Activated CD8-positive, alpha-beta memory T cell treated with anti-CD3 and anti-CD28 coated beads for 24 hours (primary cell): ENCODE results near the gene GLP2R.

Source experiments
- DNase-seq: peaks from one replicate; pipeline ENCODE4 v3.0.0-alpha.2; 2020

Gene GLP2R

DNA sequence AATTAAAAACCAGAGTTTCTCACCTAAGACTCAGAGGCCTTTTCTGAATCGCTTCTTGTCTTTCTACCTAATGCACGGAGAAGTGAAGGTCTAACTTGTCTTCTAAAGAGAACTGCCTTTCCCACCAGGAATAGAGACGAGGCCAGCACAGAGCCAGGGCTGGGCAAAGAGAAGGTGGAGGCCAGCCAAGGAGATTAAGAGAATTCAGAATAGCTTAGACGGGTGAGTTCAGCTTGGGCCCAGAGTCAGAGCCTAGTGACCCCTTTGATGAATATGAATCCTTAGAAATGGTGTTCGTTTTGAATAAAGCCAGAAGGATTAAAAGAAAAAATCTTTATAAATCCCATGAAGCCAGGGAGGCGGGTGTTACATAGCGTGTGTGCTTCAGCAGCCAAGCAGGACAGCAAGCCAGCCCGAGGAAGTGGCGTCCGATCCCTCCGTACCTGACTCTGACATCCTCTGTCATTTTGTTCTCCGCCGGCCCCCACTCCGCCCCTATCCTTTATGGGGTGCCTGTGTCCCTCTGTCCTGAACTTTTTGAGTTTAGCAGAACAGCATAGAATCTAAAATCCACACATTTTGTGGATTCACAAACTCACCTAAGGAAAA lies 11.3 kb upstream of the GLP2R start:
- DNase-seq, result no peak

DNA sequence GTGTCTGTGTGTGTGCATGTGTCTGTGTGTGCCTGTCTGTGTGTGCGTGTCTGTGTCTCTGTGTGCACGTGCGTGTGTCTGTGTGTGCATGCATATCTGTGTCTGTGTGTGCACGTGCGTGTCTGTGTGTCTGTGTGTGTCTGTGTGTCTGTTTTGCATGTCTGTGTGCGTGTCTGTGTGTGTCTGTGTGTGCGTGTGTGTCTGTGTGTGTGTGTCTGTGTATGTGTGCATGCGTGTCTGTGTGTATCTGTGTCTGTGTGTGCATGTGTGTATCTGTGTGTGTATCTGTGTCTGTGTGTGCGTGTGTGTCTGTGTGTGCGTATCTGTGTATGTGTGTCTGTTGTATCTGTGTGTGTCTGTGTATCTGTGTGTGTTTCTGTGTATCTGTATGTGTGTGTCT lies 9.3 kb upstream of the GLP2R start:
- DNase-seq, result no peak

DNA sequence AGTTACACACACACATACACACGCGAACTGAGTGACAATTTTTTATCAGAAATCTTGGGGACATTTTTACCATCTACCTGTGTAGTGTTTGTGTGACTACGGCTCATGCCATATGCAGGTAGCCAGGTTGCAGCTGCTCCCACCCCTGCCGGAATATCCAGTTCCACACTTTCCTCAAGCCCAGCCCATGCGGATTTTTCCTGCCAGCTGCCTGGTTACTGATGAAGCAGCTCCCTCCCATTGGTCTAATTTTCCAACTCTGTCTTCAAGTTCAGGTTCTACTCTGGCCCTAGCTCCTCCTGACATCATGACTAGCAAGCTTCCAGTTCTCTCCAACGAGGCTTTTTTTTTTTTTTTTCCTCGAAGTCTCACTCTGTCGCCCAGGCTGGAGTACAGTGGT lies 8.6 kb upstream of the GLP2R start:
- no peak for DNase-seq

DNA sequence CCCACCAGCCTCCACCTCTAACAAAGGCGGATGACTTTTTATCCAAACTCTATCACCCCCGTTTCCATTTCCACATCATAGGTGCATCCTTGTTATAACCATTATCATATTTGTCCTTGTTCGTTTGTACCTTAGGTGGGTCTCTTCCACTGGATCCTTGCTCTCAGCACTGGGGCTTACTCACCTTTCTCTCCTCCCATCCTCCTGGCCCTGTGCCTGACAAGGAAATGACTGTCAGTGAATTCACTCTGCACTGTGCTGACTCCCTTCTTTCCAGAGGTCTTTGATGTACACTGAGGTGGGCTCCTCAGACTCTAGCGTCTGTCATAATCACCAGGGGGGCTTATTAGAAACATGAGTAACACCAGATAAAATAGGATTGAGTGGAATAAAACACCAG lies 7.0 kb upstream of the GLP2R start:
- no peak for DNase-seq

DNA sequence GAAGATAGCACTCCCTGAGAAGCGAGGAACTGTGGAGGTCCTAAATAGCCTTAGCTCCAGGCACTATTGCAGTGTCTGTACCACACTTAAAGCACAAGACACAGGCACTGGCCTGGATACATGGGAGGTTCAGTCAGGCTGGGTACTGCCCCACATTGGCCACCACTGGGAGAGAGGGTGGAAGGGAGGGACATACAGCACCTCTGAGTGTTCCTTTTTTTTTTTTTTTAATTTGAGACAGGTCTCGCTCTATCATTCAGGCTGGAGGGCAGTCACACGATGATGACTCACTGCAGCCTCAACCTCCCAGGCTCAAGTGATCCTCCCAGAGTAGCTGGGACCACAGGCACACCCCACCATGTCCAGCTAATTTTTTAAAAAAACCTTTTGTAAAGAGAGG lies 5.3 kb upstream of the GLP2R start:
- DNase-seq, result no peak

- no peak for DNase-seq
Measured at GRCh38 chr17:9821921-9822320, 3.8 kb upstream of the GLP2R start, which contains the start of gene GSG1L2. GSG1L2 (minus strand) TSS chr17:9822079; CDS start chr17:9822071, 8 bp downstream.

- no peak for DNase-seq
Measured at GRCh38 chr17:9824094-9824493, 1.6 kb upstream of the GLP2R start.

DNA sequence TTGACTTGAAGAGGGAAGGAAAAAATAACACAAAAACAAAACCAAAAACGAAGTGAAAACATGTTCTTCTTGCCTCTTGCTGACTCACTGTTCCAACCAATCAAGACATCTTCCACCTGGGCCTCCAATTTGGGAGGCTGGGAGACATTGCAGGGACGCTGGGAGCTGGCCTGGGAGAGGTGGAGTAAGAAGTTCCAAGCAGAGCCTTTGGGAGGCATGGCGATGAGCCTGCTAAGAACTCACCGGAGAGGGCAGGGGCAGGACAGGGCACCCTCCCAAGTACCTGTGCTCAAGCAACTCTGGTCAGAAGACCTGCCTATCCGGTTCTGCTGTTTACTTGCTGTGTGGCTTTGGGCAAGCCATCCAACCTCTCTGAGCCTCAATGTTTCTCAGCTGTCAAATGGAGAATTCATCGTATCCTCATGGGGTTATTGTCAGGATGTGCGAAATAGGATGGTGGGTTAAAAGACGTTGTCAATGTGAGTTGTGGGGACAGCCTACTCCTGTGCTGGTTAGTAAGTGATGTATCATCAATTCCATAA lies 856 bp upstream of the GLP2R start:
- no peak for DNase-seq

DNA sequence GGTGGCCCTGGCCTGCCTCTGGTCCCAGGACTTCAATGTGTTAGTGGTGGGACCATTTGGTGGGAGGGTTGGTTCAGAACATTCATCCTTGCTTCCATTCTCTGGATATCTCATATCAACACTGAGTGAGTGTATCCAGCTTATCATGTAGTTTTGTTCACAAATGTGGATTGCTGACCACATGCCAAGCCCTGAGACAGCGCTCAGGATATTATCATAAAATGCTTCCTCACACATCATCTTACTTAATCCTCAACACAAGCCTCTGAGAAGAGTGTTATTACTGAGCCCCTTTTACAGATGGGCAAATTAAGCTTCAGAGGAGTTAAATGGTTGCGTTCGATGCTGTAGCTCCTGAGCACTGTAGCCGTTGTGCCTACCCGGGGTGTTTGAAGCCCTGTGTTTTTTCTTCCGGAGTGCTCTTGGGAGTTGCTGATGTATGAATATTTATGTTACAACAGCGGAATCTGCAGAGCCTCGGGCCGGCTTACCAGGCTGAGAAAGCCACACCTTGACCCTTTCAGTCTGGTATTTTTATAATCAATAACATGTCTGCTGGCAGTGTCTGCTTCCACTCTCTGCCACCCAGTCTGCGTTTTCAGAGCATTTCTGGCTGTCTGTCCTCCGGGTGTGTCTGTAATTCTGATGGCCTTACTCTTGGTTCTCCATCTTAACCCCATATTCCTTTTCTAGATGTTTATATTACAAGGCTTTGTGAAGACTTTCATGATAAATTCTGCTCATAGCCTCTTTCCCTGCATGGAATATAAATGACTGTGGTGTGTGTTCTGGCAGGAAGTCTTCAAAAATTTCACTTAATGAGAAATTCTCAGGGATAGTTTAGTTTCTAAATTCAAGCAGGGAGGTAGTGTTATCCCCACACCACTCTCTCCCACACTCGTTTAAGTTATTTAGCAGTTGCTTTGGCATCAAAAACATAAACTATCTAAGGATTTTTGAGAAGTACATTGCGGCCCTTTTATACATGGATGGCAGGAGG lies 2.9 kb downstream of the GLP2R start:
- no peak for DNase-seq

DNA sequence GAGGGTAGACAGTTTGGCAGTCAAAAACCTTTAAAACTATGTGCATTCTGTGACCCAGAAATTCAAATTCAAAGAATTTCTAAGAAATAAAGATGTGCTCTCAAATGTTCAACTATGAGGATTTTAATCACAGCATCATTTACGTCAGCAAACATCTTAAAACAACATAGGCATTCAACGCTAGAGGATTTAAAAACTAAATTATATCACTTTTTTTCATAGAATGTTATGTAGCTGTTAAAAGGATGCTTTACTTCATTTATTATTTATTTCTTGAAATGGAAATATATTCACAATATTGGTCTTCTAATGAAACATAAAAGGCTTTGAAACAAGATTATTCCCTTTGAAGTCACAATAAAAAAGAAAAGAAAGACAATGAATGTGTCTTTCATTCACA lies 3.6 kb downstream of the GLP2R start:
- DNase-seq, result no peak

GRCh38 chr17:9830711-9831110 lies 5.0 kb downstream of the GLP2R start:
- DNase-seq, result no peak

GRCh38 chr17:9833922-9834321 lies 8.2 kb downstream of the GLP2R start:
- no peak for DNase-seq

GRCh38 chr17:9837551-9838471 lies 12.1 kb downstream of the GLP2R start:
- DNase-seq, result no peak

DNA sequence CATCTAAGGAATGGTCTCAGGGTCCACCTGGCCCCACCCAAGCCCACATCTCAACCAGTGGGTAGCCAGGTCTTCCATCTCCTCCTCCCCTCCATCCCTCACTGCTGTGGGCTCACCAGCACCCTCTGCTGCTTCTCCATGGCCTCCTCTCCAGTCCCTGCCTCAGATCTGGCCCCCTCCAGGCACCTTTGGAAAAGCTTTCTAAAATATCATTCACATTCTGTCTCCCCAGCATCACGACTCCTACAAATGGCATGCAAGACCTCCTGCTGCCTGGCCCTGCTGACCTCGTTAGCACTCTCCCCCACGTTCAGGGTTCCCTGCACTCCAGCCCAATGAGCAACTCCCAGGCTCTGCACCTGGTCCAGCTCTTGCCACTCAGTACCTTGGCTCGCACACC lies 13.7 kb downstream of the GLP2R start:
- DNase-seq, result no peak

GRCh38 chr17:9842057-9842758 lies 16.5 kb downstream of the GLP2R start:
- no peak for DNase-seq

DNA sequence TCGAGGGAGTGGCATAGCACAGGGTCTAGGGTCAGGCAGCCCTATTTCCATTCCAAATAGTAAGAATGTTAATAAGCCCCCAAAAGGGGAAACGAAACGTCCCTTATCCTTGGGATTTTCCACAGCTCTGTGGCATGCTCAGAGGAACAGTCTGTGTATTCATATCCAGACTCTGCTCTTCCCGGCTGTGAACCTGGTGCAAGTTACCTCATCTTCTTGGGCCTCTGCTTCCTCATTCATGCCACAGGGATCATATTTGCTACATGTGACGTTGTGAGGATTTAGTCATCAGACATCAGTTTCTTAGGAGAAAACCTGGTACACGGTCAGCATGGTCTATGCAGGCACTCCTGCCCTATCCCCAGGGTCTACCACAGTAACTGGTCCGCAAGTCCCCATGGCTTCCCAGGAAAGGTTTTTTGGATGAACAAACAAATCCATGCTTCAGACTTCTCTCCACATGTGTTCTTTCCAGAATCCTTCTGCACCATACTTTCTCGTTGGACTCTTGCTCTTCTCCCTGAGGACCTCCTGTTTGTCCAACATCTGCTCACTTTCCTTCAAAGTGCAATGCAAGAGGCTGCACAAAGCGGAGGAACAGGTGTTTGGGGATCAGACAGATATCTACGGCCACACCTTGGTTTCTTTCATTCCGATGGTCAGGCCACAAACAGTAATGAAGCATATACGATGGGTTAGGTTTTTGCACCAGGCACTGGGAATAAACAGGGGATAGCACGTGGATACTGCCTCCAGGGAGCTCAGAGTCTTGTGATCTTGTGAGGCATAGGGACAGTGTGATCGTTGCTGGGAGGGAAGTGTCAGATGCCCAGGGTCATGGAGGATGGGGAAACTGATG lies 17.7 kb downstream of the GLP2R start:
- no peak for DNase-seq

- no peak for DNase-seq
Measured at GRCh38 chr17:9844153-9844552, 18.4 kb downstream of the GLP2R start.

GRCh38 chr17:9845306-9845705 lies 19.6 kb downstream of the GLP2R start:
- no peak for DNase-seq

DNA sequence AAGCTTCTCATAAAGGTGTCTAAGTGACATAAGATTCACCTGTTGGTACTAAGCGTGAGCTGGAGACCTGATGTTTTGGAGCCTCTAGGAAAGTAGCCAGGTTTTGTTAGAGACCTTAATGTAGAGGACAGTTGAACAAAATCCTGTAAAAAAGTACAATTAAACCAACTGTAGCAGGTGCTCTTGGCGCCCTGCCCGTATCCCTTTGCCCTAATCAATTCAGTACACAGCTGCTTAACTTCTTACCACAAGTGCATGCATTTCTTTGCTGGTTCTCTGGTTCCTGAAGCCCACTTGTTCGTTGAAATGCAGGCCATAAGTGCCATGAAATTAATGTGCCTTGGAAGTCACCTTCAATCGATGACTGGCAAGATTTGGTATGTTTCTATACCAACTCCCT lies 24.4 kb downstream of the GLP2R start:
- DNase-seq, result no peak

DNA sequence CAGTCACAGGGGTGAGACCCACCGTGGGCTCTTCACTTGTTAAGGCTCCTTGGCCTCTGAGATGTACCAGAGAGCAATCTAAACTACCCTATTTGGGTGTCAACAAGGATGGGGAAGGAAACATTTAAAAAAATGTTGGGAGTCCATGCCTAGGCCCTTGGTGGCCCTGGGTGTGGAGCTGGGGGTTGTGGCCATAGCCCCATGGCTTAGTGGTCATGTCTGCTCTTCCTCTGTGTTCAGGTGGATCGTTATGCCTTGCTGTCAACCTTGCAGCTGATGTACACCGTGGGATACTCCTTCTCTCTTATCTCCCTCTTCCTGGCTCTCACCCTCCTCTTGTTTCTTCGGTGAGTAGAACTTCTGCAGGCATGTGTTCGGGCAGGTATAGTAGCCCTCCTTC lies 28.5 kb downstream of the GLP2R start:
- no peak for DNase-seq

DNA sequence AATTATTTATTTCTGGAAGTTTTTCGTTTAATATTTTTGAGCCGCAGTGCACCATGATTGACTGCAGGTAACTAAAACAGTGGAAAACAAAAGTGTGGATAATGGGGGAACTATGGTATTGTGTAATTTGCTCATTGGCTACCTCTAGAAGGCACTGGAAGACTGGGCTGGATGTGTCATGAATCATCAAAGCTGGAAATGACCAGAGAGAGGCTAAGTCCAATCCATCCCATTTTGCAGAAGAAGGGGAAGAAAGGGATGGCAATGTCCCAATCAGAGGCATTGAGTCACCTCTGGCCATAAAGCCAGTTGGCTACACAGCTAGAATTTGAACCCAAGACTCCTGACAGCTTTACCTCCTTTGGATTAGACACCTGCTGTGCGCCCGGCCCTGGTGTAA lies 29.3 kb downstream of the GLP2R start:
- DNase-seq, result no peak
